HEK293 (cell line): Measurements from ENCODE around the gene WRAP53.

ENCODE experiments used
- FEZF1 ChIP-seq: fragments of 450-650 bp; formaldehyde crosslinking; IDR thresholded peaks from 2 replicates; pipeline ENCODE4 v1.5.1; 2016; ENCODE audit warnings: missing biosample characterization, missing genetic modification characterization
- KLF7 ChIP-seq: fragments of 450-650 bp; formaldehyde crosslinking; IDR thresholded peaks from 2 replicates; pipeline ENCODE4 v1.5.1; 2016; ENCODE audit warnings: missing biosample characterization, missing genetic modification characterization, borderline replicate concordance
- RBAK ChIP-seq: fragments of 450-650 bp; formaldehyde crosslinking; IDR thresholded peaks from 2 replicates; pipeline ENCODE4 v1.5.1; 2016; ENCODE audit warnings: missing biosample characterization, missing genetic modification characterization
- YY2 ChIP-seq: fragments of 450-650 bp; formaldehyde crosslinking; IDR thresholded peaks from 2 replicates; pipeline ENCODE4 v1.5.1; 2016; ENCODE audit warnings: missing biosample characterization, missing genetic modification characterization
- ZNF184 ChIP-seq: fragments of 450-650 bp; IDR thresholded peaks from 2 replicates; pipeline ENCODE4 v1.5.1; 2018; ENCODE audit warnings: missing biosample characterization, mild to moderate bottlenecking, missing genetic modification characterization
- ZNF510 ChIP-seq: fragments of 450-650 bp; formaldehyde crosslinking; IDR thresholded peaks from 2 replicates; pipeline ENCODE4 v1.5.1; 2018; ENCODE audit warnings: mild to moderate bottlenecking, missing genetic modification characterization, missing biosample characterization; ENCODE audit not compliant: insufficient replicate concordance
- ZNF585B ChIP-seq: fragments of 450-650 bp; formaldehyde crosslinking; IDR thresholded peaks from 2 replicates; pipeline ENCODE4 v1.5.1; 2016; ENCODE audit warnings: missing biosample characterization, missing genetic modification characterization
- TF ChIP-seq, protein P1 (sequence below): fragments of 450-650 bp; formaldehyde crosslinking; IDR thresholded peaks from 2 replicates; pipeline ENCODE4 v1.5.1; 2016; ENCODE audit warnings: missing biosample characterization, missing genetic modification characterization
- TF ChIP-seq, protein P2 (sequence below): IDR thresholded peaks from 2 replicates; pipeline ENCODE4 v1.6.1; 2011; ENCODE audit warnings: mild to moderate bottlenecking, low read depth, low read length, borderline replicate concordance
- TF ChIP-seq, protein P3 (sequence below): fragments of 450-650 bp; formaldehyde crosslinking; IDR thresholded peaks from 2 replicates; pipeline ENCODE4 v1.5.1; 2016; ENCODE audit warnings: missing biosample characterization, missing genetic modification characterization
- TF ChIP-seq, protein P4 (sequence below): sonication (generic); formaldehyde crosslinking; IDR thresholded peaks from 2 replicates; pipeline ENCODE4 v1.8.1; 2022; ENCODE audit warnings: mild to moderate bottlenecking, moderate library complexity, missing genetic modification reagents
- TF ChIP-seq, protein P5 (sequence below): fragments of 450-650 bp; formaldehyde crosslinking; IDR thresholded peaks from 2 replicates; pipeline ENCODE4 v1.5.1; 2016; ENCODE audit warnings: missing biosample characterization, missing genetic modification characterization
- TF ChIP-seq, protein P6 (sequence below): fragments of 450-650 bp; formaldehyde crosslinking; IDR thresholded peaks from 2 replicates; pipeline ENCODE4 v1.5.1; 2016; ENCODE audit warnings: missing biosample characterization, missing genetic modification characterization

DNA sequence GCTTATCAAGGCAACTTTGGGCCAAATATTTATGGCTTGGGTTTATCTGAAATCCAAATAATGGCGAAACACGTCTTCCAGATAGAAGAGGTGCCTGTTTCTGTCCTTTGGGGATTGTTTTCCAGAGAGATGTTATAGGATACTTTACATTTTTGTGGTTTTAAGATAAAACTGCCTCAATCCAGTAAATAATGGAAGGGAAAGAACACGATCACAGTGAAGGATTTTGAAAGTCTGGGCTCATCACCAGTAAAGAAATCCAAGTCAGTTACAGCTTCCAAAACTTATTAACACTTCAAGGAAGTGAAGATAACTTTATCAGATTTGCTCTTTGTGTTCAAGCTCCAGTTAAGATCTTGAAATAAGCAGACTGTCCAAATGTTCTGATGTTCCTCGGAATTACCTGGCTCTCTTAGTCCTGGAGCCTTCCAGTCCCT is 59.4 kb downstream of the WRAP53 start:
- no peak for TF ChIP-seq RBAK (tag by site-specific recombination)
- TF ChIP-seq, protein P1, sequence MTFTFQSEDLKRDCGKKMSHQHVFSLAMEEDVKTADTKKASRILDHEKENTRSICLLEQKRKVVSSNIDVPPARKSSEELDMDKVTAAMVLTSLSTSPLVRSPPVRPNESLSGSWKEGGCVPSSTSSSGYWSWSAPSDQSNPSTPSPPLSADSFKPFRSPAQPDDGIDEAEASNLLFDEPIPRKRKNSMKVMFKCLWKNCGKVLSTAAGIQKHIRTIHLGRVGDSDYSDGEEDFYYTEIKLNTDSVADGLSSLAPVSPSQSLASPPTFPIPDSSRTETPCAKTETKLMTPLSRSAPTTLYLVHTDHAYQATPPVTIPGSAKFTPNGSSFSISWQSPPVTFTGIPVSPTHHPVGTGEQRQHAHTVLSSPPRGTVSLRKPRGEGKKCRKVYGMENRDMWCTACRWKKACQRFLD, result no peak
- no peak for TF ChIP-seq FEZF1 (tag by site-specific recombination)
- no peak for TF ChIP-seq ZNF585B (tag by site-specific recombination)
- TF ChIP-seq, protein P2, sequence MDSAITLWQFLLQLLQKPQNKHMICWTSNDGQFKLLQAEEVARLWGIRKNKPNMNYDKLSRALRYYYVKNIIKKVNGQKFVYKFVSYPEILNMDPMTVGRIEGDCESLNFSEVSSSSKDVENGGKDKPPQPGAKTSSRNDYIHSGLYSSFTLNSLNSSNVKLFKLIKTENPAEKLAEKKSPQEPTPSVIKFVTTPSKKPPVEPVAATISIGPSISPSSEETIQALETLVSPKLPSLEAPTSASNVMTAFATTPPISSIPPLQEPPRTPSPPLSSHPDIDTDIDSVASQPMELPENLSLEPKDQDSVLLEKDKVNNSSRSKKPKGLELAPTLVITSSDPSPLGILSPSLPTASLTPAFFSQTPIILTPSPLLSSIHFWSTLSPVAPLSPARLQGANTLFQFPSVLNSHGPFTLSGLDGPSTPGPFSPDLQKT, result no peak
- no peak for TF ChIP-seq YY2 (tag by site-specific recombination)
- TF ChIP-seq, protein P3, sequence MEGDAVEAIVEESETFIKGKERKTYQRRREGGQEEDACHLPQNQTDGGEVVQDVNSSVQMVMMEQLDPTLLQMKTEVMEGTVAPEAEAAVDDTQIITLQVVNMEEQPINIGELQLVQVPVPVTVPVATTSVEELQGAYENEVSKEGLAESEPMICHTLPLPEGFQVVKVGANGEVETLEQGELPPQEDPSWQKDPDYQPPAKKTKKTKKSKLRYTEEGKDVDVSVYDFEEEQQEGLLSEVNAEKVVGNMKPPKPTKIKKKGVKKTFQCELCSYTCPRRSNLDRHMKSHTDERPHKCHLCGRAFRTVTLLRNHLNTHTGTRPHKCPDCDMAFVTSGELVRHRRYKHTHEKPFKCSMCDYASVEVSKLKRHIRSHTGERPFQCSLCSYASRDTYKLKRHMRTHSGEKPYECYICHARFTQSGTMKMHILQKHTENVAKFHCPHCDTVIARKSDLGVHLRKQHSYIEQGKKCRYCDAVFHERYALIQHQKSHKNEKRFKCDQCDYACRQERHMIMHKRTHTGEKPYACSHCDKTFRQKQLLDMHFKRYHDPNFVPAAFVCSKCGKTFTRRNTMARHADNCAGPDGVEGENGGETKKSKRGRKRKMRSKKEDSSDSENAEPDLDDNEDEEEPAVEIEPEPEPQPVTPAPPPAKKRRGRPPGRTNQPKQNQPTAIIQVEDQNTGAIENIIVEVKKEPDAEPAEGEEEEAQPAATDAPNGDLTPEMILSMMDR (tag by site-specific recombination), result no peak
- TF ChIP-seq, protein P4, sequence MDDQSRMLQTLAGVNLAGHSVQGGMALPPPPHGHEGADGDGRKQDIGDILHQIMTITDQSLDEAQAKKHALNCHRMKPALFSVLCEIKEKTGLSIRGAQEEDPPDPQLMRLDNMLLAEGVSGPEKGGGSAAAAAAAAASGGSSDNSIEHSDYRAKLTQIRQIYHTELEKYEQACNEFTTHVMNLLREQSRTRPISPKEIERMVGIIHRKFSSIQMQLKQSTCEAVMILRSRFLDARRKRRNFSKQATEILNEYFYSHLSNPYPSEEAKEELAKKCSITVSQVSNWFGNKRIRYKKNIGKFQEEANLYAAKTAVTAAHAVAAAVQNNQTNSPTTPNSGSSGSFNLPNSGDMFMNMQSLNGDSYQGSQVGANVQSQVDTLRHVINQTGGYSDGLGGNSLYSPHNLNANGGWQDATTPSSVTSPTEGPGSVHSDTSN (CRISPR knock-in tag), result no peak
- TF ChIP-seq, protein P5, sequence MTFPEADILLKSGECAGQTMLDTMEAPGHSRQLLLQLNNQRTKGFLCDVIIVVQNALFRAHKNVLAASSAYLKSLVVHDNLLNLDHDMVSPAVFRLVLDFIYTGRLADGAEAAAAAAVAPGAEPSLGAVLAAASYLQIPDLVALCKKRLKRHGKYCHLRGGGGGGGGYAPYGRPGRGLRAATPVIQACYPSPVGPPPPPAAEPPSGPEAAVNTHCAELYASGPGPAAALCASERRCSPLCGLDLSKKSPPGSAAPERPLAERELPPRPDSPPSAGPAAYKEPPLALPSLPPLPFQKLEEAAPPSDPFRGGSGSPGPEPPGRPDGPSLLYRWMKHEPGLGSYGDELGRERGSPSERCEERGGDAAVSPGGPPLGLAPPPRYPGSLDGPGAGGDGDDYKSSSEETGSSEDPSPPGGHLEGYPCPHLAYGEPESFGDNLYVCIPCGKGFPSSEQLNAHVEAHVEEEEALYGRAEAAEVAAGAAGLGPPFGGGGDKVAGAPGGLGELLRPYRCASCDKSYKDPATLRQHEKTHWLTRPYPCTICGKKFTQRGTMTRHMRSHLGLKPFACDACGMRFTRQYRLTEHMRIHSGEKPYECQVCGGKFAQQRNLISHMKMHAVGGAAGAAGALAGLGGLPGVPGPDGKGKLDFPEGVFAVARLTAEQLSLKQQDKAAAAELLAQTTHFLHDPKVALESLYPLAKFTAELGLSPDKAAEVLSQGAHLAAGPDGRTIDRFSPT (tag by site-specific recombination), result no peak
- TF ChIP-seq KLF7, result no peak
- TF ChIP-seq, protein P6, sequence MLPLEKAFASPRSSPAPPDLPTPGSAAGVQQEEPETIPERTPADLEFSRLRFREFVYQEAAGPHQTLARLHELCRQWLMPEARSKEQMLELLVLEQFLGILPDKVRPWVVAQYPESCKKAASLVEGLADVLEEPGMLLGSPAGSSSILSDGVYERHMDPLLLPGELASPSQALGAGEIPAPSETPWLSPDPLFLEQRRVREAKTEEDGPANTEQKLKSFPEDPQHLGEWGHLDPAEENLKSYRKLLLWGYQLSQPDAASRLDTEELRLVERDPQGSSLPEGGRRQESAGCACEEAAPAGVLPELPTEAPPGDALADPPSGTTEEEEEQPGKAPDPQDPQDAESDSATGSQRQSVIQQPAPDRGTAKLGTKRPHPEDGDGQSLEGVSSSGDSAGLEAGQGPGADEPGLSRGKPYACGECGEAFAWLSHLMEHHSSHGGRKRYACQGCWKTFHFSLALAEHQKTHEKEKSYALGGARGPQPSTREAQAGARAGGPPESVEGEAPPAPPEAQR (tag by site-specific recombination), result no peak
- no peak for TF ChIP-seq ZNF510 (tag by site-specific recombination)
- TF ChIP-seq ZNF184, result no peak
